D721Med (cell line): ENCODE measurements around the gene MOB3B.

Source experiments
- DNase-seq: peaks from one replicate; pipeline ENCODE4 v3.0.0; 2011; ENCODE audit warnings: low spot score; ENCODE audit not compliant: insufficient read length
- FAIRE-seq: peaks from 2 replicates; lab custom pipeline; 2011; peaks lifted over from hg19 to GRCh38; lab: Jason Lieb, UNC
- TF ChIP-seq, protein P1 (sequence below): IDR thresholded peaks from 2 replicates; pipeline ENCODE4 v1.5.1; 2012; ENCODE audit warnings: mild to moderate bottlenecking, control low read depth; ENCODE audit not compliant: insufficient read depth; ENCODE audit errors: missing control alignments

Gene MOB3B

DNA sequence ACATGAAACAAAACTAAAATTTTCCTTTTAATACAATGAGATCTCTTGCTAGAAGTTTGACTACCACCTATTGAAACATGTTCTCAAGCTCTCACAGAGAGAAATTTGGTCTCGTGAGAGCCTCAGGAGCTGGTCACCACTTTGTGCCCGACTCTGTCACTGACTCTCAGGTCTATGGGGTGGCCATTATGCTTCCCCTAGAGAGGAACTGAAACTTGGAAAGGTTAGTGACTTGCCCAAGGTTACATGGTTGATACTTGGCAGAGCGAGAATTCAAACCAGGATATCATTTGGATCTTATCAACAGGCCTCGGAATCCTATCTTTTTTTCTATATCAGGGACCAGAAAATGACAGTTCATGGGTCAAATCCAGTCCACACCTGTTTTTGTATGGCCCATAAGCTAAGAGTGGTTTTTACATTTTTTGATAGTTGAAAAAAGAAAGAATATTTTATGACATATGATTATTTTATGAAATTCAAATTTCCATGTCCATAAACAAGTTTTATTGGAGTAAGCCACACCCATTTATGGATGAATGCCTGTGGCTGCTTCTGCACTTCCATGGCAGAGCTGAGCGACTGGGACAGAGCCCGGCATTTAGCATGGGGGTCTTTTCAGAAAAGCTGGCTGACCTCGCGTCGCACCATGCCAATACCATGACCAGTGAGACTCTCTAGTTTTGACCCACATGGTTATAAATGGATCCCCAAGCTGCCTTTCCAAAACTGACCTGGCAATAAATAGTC is 187.9 kb downstream of the MOB3B start:
- TF ChIP-seq, protein P1, sequence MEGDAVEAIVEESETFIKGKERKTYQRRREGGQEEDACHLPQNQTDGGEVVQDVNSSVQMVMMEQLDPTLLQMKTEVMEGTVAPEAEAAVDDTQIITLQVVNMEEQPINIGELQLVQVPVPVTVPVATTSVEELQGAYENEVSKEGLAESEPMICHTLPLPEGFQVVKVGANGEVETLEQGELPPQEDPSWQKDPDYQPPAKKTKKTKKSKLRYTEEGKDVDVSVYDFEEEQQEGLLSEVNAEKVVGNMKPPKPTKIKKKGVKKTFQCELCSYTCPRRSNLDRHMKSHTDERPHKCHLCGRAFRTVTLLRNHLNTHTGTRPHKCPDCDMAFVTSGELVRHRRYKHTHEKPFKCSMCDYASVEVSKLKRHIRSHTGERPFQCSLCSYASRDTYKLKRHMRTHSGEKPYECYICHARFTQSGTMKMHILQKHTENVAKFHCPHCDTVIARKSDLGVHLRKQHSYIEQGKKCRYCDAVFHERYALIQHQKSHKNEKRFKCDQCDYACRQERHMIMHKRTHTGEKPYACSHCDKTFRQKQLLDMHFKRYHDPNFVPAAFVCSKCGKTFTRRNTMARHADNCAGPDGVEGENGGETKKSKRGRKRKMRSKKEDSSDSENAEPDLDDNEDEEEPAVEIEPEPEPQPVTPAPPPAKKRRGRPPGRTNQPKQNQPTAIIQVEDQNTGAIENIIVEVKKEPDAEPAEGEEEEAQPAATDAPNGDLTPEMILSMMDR = no peak
- DNase-seq = no peak

DNA sequence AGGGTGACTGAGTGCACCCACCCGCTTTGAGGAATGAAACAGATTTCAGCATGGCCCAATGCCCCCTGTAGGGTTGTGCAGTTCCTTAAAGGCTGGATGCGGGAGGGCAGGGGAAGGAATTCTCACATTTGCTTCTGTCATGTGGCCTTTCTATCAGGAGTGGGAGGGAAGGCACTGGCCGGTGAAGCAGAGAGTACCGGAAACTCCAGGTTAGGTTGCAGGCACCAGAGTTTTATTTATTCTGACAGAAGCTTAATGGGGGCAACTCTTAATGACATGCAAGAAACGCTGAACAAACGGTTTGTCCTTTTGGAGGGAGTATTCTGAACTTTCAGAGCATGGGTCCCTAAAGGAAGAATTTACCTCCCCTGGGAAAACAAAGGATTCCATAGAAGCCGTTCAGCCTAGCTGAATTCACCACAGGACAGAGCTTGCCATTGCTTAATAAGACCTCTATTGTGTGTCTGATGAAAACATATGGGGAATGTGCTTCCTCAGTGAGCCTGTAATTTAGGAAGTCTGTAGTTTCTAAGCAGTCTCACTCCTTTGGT is 188.6 kb downstream of the MOB3B start:
- DNase-seq (no peak), FAIRE-seq (no peak)
- TF ChIP-seq, protein P1 = no peak

More for the DNA sequence above, 187.9 kb downstream of the MOB3B start:
- no peak for FAIRE-seq

DNA sequence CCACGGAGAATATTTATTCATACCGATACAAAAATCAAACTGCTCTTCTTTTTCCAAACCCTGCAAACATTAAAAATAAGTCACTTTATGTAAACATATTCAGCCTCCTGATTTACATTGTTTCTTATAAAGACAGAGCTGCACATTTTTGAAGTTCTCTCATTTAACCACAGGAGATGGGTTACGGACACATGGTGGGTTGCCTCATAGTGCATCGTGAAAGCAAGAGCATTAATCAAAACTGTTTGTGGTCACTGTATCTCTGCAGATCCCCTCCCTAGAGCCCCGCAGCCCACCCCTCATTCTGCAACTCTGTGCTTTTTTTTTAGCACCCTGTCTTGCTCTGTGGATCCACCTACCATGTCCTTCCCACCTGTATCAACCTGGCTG is 189.3 kb downstream of the MOB3B start:
- TF ChIP-seq, protein P1 = no peak
- no peak for DNase-seq
- no peak for FAIRE-seq

DNA sequence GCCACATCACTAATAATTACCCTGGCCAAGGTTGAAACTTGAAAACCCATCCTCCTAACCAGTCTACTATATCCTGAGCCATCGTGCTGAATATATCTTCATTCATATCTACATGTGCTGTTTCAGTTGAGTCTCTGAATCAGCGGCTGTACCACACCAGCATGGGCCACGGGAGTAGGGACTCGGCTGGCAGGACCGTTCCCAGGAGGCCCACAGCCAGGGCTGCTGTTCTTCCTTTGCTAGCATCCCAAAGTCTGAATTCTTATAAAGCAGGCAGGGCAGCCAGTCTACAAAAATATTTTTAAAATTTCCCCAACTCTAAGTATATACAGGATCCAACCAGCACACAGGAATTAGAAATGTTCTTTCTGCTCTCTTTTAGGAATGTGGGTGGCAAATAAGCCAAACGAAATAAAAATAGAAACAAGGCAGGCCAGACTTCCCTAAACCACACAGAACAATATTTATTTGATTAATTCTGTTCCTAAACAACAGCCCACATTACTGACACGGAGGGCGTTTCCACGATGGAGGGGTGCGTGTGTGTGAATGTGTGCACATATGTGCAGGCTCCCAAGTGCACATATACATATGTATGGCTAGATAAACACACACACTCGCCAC is 189.8 kb downstream of the MOB3B start:
- DNase-seq (no peak), FAIRE-seq (no peak)
- TF ChIP-seq, protein P1 = no peak

GRCh38 chr9:27338527-27338903 is 191.1 kb downstream of the MOB3B start:
- TF ChIP-seq, protein P1 = no peak
- no peak for DNase-seq
- no peak for FAIRE-seq

- TF ChIP-seq, protein P1 = no peak
- DNase-seq (no peak), FAIRE-seq (no peak)
Observed at GRCh38 chr9:27337833-27338526, 191.6 kb downstream of the MOB3B start.
